H9 (cell line): ENCODE results near the gene MEP1B. TPM values are rescaled to one million over a fixed set of nuclear protein-coding genes. Genes with fewer than 3 reads are reported as not detected.

Experiments
- DNase-seq: peaks from one replicate; pipeline ENCODE4 v3.0.0-alpha.2; 2017
- H2AFZ ChIP-seq: one replicate; pipeline ENCODE4 v1.6.1; 2013; ENCODE audit warnings: mild to moderate bottlenecking, low read length, control low read depth, moderate library complexity
- H2AK5ac ChIP-seq: 2 replicates; pipeline ENCODE4 v1.6.1; 2013; ENCODE audit warnings: low read length, control low read depth, mixed read lengths; ENCODE audit not compliant: insufficient read length
- H2BK120ac ChIP-seq: one replicate; pipeline ENCODE4 v1.6.1; 2013; ENCODE audit warnings: low read depth, mild to moderate bottlenecking, low read length, control low read depth, inconsistent platforms; ENCODE audit not compliant: poor library complexity, severe bottlenecking
- H2BK12ac ChIP-seq: 2 replicates; pipeline ENCODE4 v1.6.1; 2013; ENCODE audit warnings: low read length, control low read depth, mixed read lengths, low read depth; ENCODE audit not compliant: insufficient read length
- H2BK15ac ChIP-seq: 2 replicates; pipeline ENCODE4 v1.6.1; 2013; ENCODE audit warnings: low read depth, low read length, control low read depth
- H2BK20ac ChIP-seq: one replicate; pipeline ENCODE4 v1.6.1; 2013; ENCODE audit warnings: low read depth, mild to moderate bottlenecking, low read length, control low read depth, inconsistent platforms; ENCODE audit not compliant: poor library complexity, severe bottlenecking
- H2BK5ac ChIP-seq: 2 replicates; pipeline ENCODE4 v1.6.1; 2013; ENCODE audit warnings: low read length, control low read depth, mixed read lengths; ENCODE audit not compliant: insufficient read length
- H3K14ac ChIP-seq: 2 replicates; pipeline ENCODE4 v1.6.1; 2013; ENCODE audit warnings: low read length, control low read depth; ENCODE audit not compliant: insufficient read depth
- H3K18ac ChIP-seq: 2 replicates; pipeline ENCODE4 v1.6.1; 2013; ENCODE audit warnings: low read depth, mild to moderate bottlenecking, mixed read lengths, low read length, control low read depth; ENCODE audit not compliant: insufficient read length
- H3K23ac ChIP-seq: 2 replicates; pipeline ENCODE4 v1.6.1; 2013; ENCODE audit warnings: low read length, control low read depth, mixed read lengths, low read depth; ENCODE audit not compliant: insufficient read length
- H3K23me2 ChIP-seq: 2 replicates; pipeline ENCODE4 v1.6.1; 2013; ENCODE audit warnings: low read depth, mild to moderate bottlenecking, mixed read lengths, low read length, control low read depth; ENCODE audit not compliant: insufficient read length, poor library complexity, severe bottlenecking
- H3K27ac ChIP-seq: 2 replicates; pipeline ENCODE4 v1.5.1; 2013; ENCODE audit warnings: low read length, control low read depth, mixed read lengths, low read depth; ENCODE audit not compliant: insufficient read length
- H3K27me3 ChIP-seq: 2 replicates; pipeline ENCODE4 v1.6.1; 2013; ENCODE audit warnings: low read length, control low read depth, inconsistent platforms; ENCODE audit not compliant: insufficient read depth
- H3K4ac ChIP-seq: 2 replicates; pipeline ENCODE4 v1.6.1; 2013; ENCODE audit warnings: low read depth, mild to moderate bottlenecking, control low read depth, inconsistent platforms, low read length, moderate library complexity
- H3K4me1 ChIP-seq: 2 replicates; pipeline ENCODE4 v1.6.1; 2013; ENCODE audit warnings: low read length, control low read depth, inconsistent platforms; ENCODE audit not compliant: insufficient read depth
- H3K4me2 ChIP-seq: 2 replicates; pipeline ENCODE4 v1.6.1; 2013; ENCODE audit warnings: low read length, control low read depth, mixed read lengths; ENCODE audit not compliant: insufficient read length, insufficient read depth
- H3K56ac ChIP-seq: 2 replicates; pipeline ENCODE4 v1.6.1; 2013; ENCODE audit warnings: low read depth, mild to moderate bottlenecking, mixed read lengths, low read length, control low read depth; ENCODE audit not compliant: insufficient read length
- H3K79me1 ChIP-seq: 2 replicates; pipeline ENCODE4 v1.6.1; 2013; ENCODE audit warnings: low read depth, mild to moderate bottlenecking, moderate library complexity, low read length, control low read depth, inconsistent platforms; ENCODE audit not compliant: insufficient read depth, poor library complexity, severe bottlenecking
- H3K79me2 ChIP-seq: 2 replicates; pipeline ENCODE4 v1.6.1; 2013; ENCODE audit warnings: low read length, control low read depth, inconsistent platforms; ENCODE audit not compliant: insufficient read depth
- H3K9ac ChIP-seq: 2 replicates; pipeline ENCODE4 v1.6.1; 2013; ENCODE audit warnings: low read length, control low read depth, mixed read lengths; ENCODE audit not compliant: insufficient read length; ENCODE audit errors: extremely low read depth
- H3K9me3 ChIP-seq: one replicate; pipeline ENCODE4 v1.6.1; 2013; ENCODE audit warnings: low read depth, low read length, inconsistent platforms; ENCODE audit not compliant: control insufficient read depth
- H3T11ph ChIP-seq: one replicate; pipeline ENCODE4 v1.6.1; 2013; ENCODE audit warnings: mild to moderate bottlenecking, low read length, control low read depth, inconsistent platforms
- H4K20me1 ChIP-seq: one replicate; pipeline ENCODE4 v1.6.1; 2013; ENCODE audit not compliant: control insufficient read depth, insufficient read length, insufficient read depth
- H4K5ac ChIP-seq: 2 replicates; pipeline ENCODE4 v1.6.1; 2013; ENCODE audit warnings: low read depth, mild to moderate bottlenecking, mixed read lengths, low read length, control low read depth; ENCODE audit not compliant: insufficient read length
- H4K8ac ChIP-seq: replicated peaks from 2 replicates; pipeline ENCODE4 v1.6.1; 2013; ENCODE audit warnings: low read length, control low read depth, mixed read lengths, low read depth; ENCODE audit not compliant: insufficient read length
- H4K91ac ChIP-seq: 2 replicates; pipeline ENCODE4 v1.6.1; 2013; ENCODE audit warnings: low read depth, mild to moderate bottlenecking, moderate library complexity, mixed read lengths, low read length, control low read depth; ENCODE audit not compliant: insufficient read length
- H3K27ac Mint-ChIP-seq, 3 experiments: 2 replicates in 2 of 3; 3 replicates in 1 of 3; pipeline ENCODE4 v1.8.0; 2020 to 2021; ENCODE audit warnings: mixed read lengths in 3 of 3, mild to moderate bottlenecking in 1 of 3, moderate library complexity in 1 of 3
- H3K27me3 Mint-ChIP-seq: 2 replicates; pipeline ENCODE4 v1.8.0; 2021; ENCODE audit warnings: low read depth, mild to moderate bottlenecking, moderate library complexity, mixed read lengths
- H3K36me3 Mint-ChIP-seq, 3 experiments: 2 replicates in 2 of 3; 3 replicates in 1 of 3; pipeline ENCODE4 v1.8.0; 2020 to 2021; ENCODE audit warnings: low read depth in 3 of 3, mixed read lengths in 3 of 3; ENCODE audit not compliant: insufficient read depth in 1 of 3
- H3K4me1 Mint-ChIP-seq, 2 experiments: 2 replicates each; pipeline ENCODE4 v1.8.0; 2020; ENCODE audit warnings: mixed read lengths in 2 of 2
- H3K4me3 Mint-ChIP-seq, 2 experiments: 2 replicates in 1 of 2; 3 replicates in 1 of 2; pipeline ENCODE4 v1.8.0; 2020 to 2021; ENCODE audit warnings: mild to moderate bottlenecking in 2 of 2, mixed read lengths in 2 of 2, moderate library complexity in 1 of 2
- H3K9me3 Mint-ChIP-seq, 2 experiments: 2 replicates in 1 of 2; 3 replicates in 1 of 2; pipeline ENCODE4 v1.8.0; 2020; ENCODE audit warnings: mild to moderate bottlenecking in 2 of 2, mixed read lengths in 2 of 2, moderate library complexity in 1 of 2
- CTCF ChIP-seq: fragments of 200-600 bp; sonication (generic); conservative IDR thresholded peaks from 3 replicates; pipeline ENCODE4 v1.8.0; 2021; ENCODE audit warnings: antibody characterized with exemption, mild to moderate bottlenecking
- WGBS: extraction: QIAGEN DNeasy Blood & Tissue Kit; methylation state at CpG from one replicate; pipeline ENCODE4 v1.1.7; 2013; ENCODE audit warnings: missing lambda C conversion rate, low lambda C conversion rate, mixed read lengths; ENCODE audit not compliant: insufficient read length; ENCODE audit errors: extremely low coverage; 5-methylcytosine and 5-hydroxymethylcytosine counted together
- total RNA-seq: library from RNA; stranded (reverse); gene quantifications from 2 replicates; pipeline ENCODE4 v1.2.1, GENCODE V29; 2021

Gene MEP1B
- total RNA-seq, 1 experiment from 2014 or later: not detected

GRCh38 chr18:32190209-32190608, 370 bp downstream of the MEP1B start:
- H3K56ac ChIP-seq: no peak overlapping the region
- H4K20me1 ChIP-seq: no peaks in the 10 kb centered on the region
- H4K8ac ChIP-seq: no peak overlapping the region
- no peak overlapping the region for H4K91ac ChIP-seq
- TF ChIP-seq CTCF: no peak
- no peaks in the 10 kb centered on the region for H3K36me3 Mint-ChIP-seq
- H4K5ac ChIP-seq: no peak overlapping the region
- no peaks in the 10 kb centered on the region for H3K27me3 ChIP-seq
- no peak overlapping the region for H3K9ac ChIP-seq
- H3K27ac Mint-ChIP-seq: no peak overlapping the region
- WGBS: no CpG with 5 or more reads among the region's 2 CpGs
- H3K18ac ChIP-seq: no peak overlapping the region
- peaks cover 3% of the 10 kb centered on the region for H3K27me3 Mint-ChIP-seq
- no peaks in the 10 kb centered on the region for H3K4me1 Mint-ChIP-seq
- no peak overlapping the region for H3K4me2 ChIP-seq
- no peaks in the 10 kb centered on the region for H3K79me2 ChIP-seq
- DNase-seq: no peak
- no peak overlapping the region for H3K27ac ChIP-seq
- no peaks in the 10 kb centered on the region for H3K23me2 ChIP-seq
- no peak overlapping the region for H3K4ac ChIP-seq
- H2BK15ac ChIP-seq: no peak overlapping the region
- H2AK5ac ChIP-seq: no peak overlapping the region
- no peak overlapping the region for H2BK5ac ChIP-seq
- H2BK12ac ChIP-seq: no peak overlapping the region
- no peaks in the 10 kb centered on the region for H3K9me3 Mint-ChIP-seq
- no peak overlapping the region for H2BK20ac ChIP-seq
- no peak overlapping the region for H3K14ac ChIP-seq
- no peak overlapping the region for H3K23ac ChIP-seq
- no peak overlapping the region for H3T11ph ChIP-seq
- no peaks in the 10 kb centered on the region for H3K4me1 ChIP-seq
- H3K79me1 ChIP-seq: no peaks in the 10 kb centered on the region
- no peak overlapping the region for H2AFZ ChIP-seq
- no peak overlapping the region for H2BK120ac ChIP-seq
- H3K9me3 ChIP-seq: no peaks in the 10 kb centered on the region
- H3K4me3 Mint-ChIP-seq: no peak overlapping the region
